Kidney (tissue), 14 donors: Measurements from ENCODE around the gene DYNC1I2. TPM values are rescaled to one million over a fixed set of nuclear protein-coding genes. Genes with fewer than 3 reads are reported as not detected.

Experiments used
- DNase-seq, 5 donors: peaks; one replicate each; pipeline ENCODE4 v3.0.0-alpha.2; 2013 to 2020
- FAIRE-seq: peaks from 2 replicates; lab custom pipeline; 2012; peaks lifted over from hg19 to GRCh38; lab: Jason Lieb, UNC
- H3K27ac ChIP-seq, 2 donors: one replicate each; pipeline ENCODE4 v1.7.0; 2013; ENCODE audit warnings: low read depth in 2 of 2, low read length in 2 of 2, inconsistent platforms in 1 of 2
- H3K27me3 ChIP-seq: one replicate; pipeline ENCODE4 v1.7.1; 2013; ENCODE audit warnings: low read length, inconsistent platforms; ENCODE audit not compliant: control insufficient read depth, insufficient read depth
- H3K36me3 ChIP-seq, 3 donors: one replicate each; pipeline versions ENCODE4 v1.7.0 to v1.7.1; 2013; ENCODE audit warnings: low read length in 3 of 3, control low read depth in 1 of 3, inconsistent platforms in 1 of 3; ENCODE audit not compliant: insufficient read depth in 3 of 3, control insufficient read depth in 2 of 3
- H3K4me1 ChIP-seq, 3 donors: one replicate each; pipeline versions ENCODE4 v1.7.0 to v1.7.1; 2013; ENCODE audit warnings: low read length in 3 of 3, inconsistent platforms in 1 of 3, low read depth in 1 of 3; ENCODE audit not compliant: control insufficient read depth in 2 of 3, insufficient read depth in 2 of 3
- H3K4me3 ChIP-seq, 3 donors: one replicate each; pipeline versions ENCODE4 v1.7.0 to v1.8.1; 2013; ENCODE audit warnings: low read length in 3 of 3, control low read depth in 1 of 3, inconsistent platforms in 1 of 3
- H3K9ac ChIP-seq, 3 donors: one replicate each; pipeline versions ENCODE4 v1.7.0 to v1.7.1; 2013; ENCODE audit warnings: low read length in 3 of 3, control low read depth in 1 of 3, inconsistent platforms in 1 of 3
- H3K9me3 ChIP-seq, 3 donors: one replicate each; pipeline versions ENCODE4 v1.7.0 to v1.7.1; 2013; ENCODE audit warnings: low read length in 3 of 3, control low read depth in 1 of 3, inconsistent platforms in 1 of 3; ENCODE audit not compliant: control insufficient read depth in 2 of 3, insufficient read depth in 1 of 3
- CTCF ChIP-seq: IDR thresholded peaks from 3 replicates; pipeline ENCODE4 v1.5.1; 2012; ENCODE audit warnings: mild to moderate bottlenecking, moderate library complexity, borderline replicate concordance; ENCODE audit not compliant: insufficient read depth; ENCODE audit errors: extremely low read depth
- intact Hi-C: fragments of 100-400 bp; cut with DNase I; formaldehyde crosslinking; loops from one replicate; pipeline ENCODE4 v1.11.1; 2022
- polyA plus RNA-seq: library from polyadenylated mRNA; stranded (reverse); fragments of 350-450 nt; fragmentation: Illumina TruSeq; extraction: RNeasy Lipid Tissue Mini Kit (QIAGEN cat#74804); gene quantifications from one replicate; pipeline ENCODE4 v1.2.3, GENCODE V29; 2014; ENCODE audit warnings: low read depth, low replicate concordance; ENCODE audit not compliant: insufficient read depth
- total RNA-seq: library from RNA; stranded (reverse); fragmentation: NEBNext Ultra II Directional; extraction: Animal tissue kit (Norgen Biotek cat#: 25700); gene quantifications from one replicate; pipeline ENCODE4 v1.2.1, GENCODE V29; 2021
- donor health status: control.
- donor health status: control.
- donor health status: control.
- donor health status: control.
- donor health status: control.
- donor health status: DM: yes; HTN: yes; CAD: no.
- donor health status: Normal renal cell carcinoma (clear cell type).

The DYNC1I2 gene
- total and polyA plus RNA-seq, 2 donors from 2014 or later: 81.7 to 108 TPM

GRCh38 chr2:171707752-171708151 is 20.5 kb downstream of the DYNC1I2 start:
- DNase-seq (no peak), FAIRE-seq (no peak)
- H3K9me3 ChIP-seq: no peaks in the 10 kb centered on the region
- intact Hi-C loops: no loop called here
- peaks cover 0 to 4% (median 4%) of the 10 kb centered on the region in 3 donors for H3K4me1 ChIP-seq
- peaks cover 0 to 2% (median 0%) of the 10 kb centered on the region in 3 donors for H3K36me3 ChIP-seq
- H3K27ac ChIP-seq: no peak overlapping the region
- no peaks in the 10 kb centered on the region for H3K27me3 ChIP-seq
- H3K9ac ChIP-seq: no peak overlapping the region
- no peak overlapping the region for H3K4me3 ChIP-seq
- TF ChIP-seq CTCF: no peak

GRCh38 chr2:171709011-171709685 is 21.9 kb downstream of the DYNC1I2 start:
- no peak for TF ChIP-seq CTCF
- Histone ChIP-seq H3K4me1 (peaks cover 0 to 4% (median 0%) of the 10 kb centered on the region in 3 donors), H3K36me3 (no peaks in the 10 kb centered on the region), H3K9ac (no peak overlapping the region), H3K27me3 (no peaks in the 10 kb centered on the region), H3K27ac (no peak overlapping the region), H3K9me3 (no peaks in the 10 kb centered on the region), H3K4me3 (no peak overlapping the region)
- DNase-seq (no peak), FAIRE-seq (peak; percentile 82)
- intact Hi-C loops: no loop called here

GRCh38 chr2:171711351-171711750 is 24.1 kb downstream of the DYNC1I2 start:
- H3K9me3 ChIP-seq: no peaks in the 10 kb centered on the region
- intact Hi-C loops: no loop called here
- no peaks in the 10 kb centered on the region for H3K4me1 ChIP-seq
- no peak overlapping the region for H3K9ac ChIP-seq
- H3K27me3 ChIP-seq: no peaks in the 10 kb centered on the region
- FAIRE-seq (no peak), DNase-seq (no peak)
- no peak overlapping the region for H3K4me3 ChIP-seq
- TF ChIP-seq CTCF: no peak
- H3K27ac ChIP-seq: no peak overlapping the region
- no peaks in the 10 kb centered on the region for H3K36me3 ChIP-seq
